A673 (cell line): ENCODE measurements around the gene PDE11A. TPM values are rescaled to one million over a fixed set of nuclear protein-coding genes. Genes with fewer than 3 reads are reported as not detected.

Experiments
- BruUV-seq: library from RNA; stranded (reverse); fragments of 400-500 nt; replicated peaks from 2 replicates; lab custom pipeline; 2021; lab: Mats Ljungman, UMichigan
- CTCF ChIA-PET: fragments of 300-600 bp; sonication (Branson Sonifier 250); formaldehyde crosslinking; loops from one replicate; lab custom pipeline; 2022; ENCODE audit warnings: antibody characterized with exemption; lab: Charles Lee
- POLR2A ChIA-PET: fragments of 300-600 bp; sonication (Branson Sonifier 250); formaldehyde crosslinking; loops from one replicate; lab custom pipeline; 2022; ENCODE audit warnings: antibody characterized with exemption; ENCODE audit not compliant: low non-redundant PET; lab: Charles Lee
- DNase-seq: peaks from one replicate; pipeline ENCODE4 v3.0.0-alpha.2; 2015; ENCODE audit warnings: low spot score
- H3K27ac ChIP-seq: fragments of 200-600 bp; sonication (generic); 2 replicates; pipeline ENCODE4 v1.5.1; 2016; ENCODE audit warnings: mixed run types, low read depth, mild to moderate bottlenecking, mixed read lengths, antibody characterized with exemption, low read length; ENCODE audit not compliant: poor library complexity, severe bottlenecking
- H3K27me3 ChIP-seq: fragments of 200-600 bp; sonication (generic); replicated peaks from 2 replicates; pipeline ENCODE4 v1.6.1; 2017; ENCODE audit warnings: mixed run types, low read depth, mild to moderate bottlenecking, mixed read lengths, antibody characterized with exemption, low read length; ENCODE audit not compliant: insufficient read depth, poor library complexity
- H3K36me3 ChIP-seq: fragments of 200-600 bp; sonication (generic); 2 replicates; pipeline ENCODE4 v1.6.1; 2016; ENCODE audit warnings: mixed run types, mild to moderate bottlenecking, mixed read lengths, antibody characterized with exemption, low read length; ENCODE audit not compliant: insufficient read depth, poor library complexity, severe bottlenecking
- H3K4me1 ChIP-seq: fragments of 200-600 bp; sonication (generic); 2 replicates; pipeline ENCODE4 v1.6.1; 2017; ENCODE audit warnings: mixed run types, mild to moderate bottlenecking, mixed read lengths, antibody characterized with exemption, low read length; ENCODE audit not compliant: insufficient read depth, poor library complexity, severe bottlenecking
- H3K4me3 ChIP-seq: fragments of 200-600 bp; sonication (generic); 2 replicates; pipeline ENCODE4 v1.5.1; 2016; ENCODE audit warnings: low read depth, mixed run types, mild to moderate bottlenecking, mixed read lengths, low read length; ENCODE audit not compliant: poor library complexity, severe bottlenecking
- H3K9me3 ChIP-seq: fragments of 200-600 bp; sonication (generic); 2 replicates; pipeline ENCODE4 v1.6.1; 2016; ENCODE audit warnings: mixed run types, low read depth, mild to moderate bottlenecking, mixed read lengths, antibody characterized with exemption, low read length; ENCODE audit not compliant: poor library complexity, severe bottlenecking
- CTCF ChIP-seq: fragments of 300-800, 200-600 bp; sonication (generic); conservative IDR thresholded peaks from 2 replicates; pipeline ENCODE4 v1.5.1; 2017; ENCODE audit warnings: low read depth, mild to moderate bottlenecking, antibody characterized with exemption, low read length, moderate library complexity, mixed read lengths
- EZH2 ChIP-seq: fragments of 200-600 bp; sonication (generic); IDR thresholded peaks from 2 replicates; pipeline ENCODE4 v1.6.1; 2017; ENCODE audit warnings: borderline replicate concordance, low read depth, mild to moderate bottlenecking, mixed read lengths, antibody characterized with exemption, low read length; ENCODE audit not compliant: poor library complexity, severe bottlenecking
- intact Hi-C: fragments of 100-400 bp; cut with micrococcal nuclease; formaldehyde crosslinking; loops from one replicate; pipeline ENCODE4 v1.10.0; 2022; ENCODE audit not compliant: unreplicated experiment
- total RNA-seq: library from RNA; stranded (reverse); gene quantifications from 2 replicates; pipeline ENCODE4 v1.2.3, GENCODE V29; 2021

The PDE11A gene
- total RNA-seq, 1 experiment from 2014 or later, result not detected

- H3K27me3 ChIP-seq, result no peaks in the 10 kb centered on the region
- no peak for DNase-seq
- peaks cover 11% of the 10 kb centered on the region for H3K4me1 ChIP-seq
- H3K4me3 ChIP-seq, result no peak overlapping the region
- no peak overlapping the region for H3K27ac ChIP-seq
- no peaks in the 10 kb centered on the region for H3K36me3 ChIP-seq
- CTCF ChIA-PET, result no interaction called here
- intact Hi-C loops, result no loop called here
- POLR2A ChIA-PET, result no interaction called here
- no TSS peak for BruUV-seq
- peaks cover 3% of the 10 kb centered on the region for H3K9me3 ChIP-seq
- TF ChIP-seq EZH2, result no peak
- no peak for TF ChIP-seq CTCF
Measured at GRCh38 chr2:177612659-177613058, 459.9 kb downstream of the PDE11A start.

GRCh38 chr2:177611310-177611886 lies 461.2 kb downstream of the PDE11A start:
- no TSS peak for BruUV-seq
- Histone ChIP-seq H3K27ac (no peak overlapping the region), H3K9me3 (peaks cover 3% of the 10 kb centered on the region), H3K4me3 (no peak overlapping the region), H3K36me3 (no peaks in the 10 kb centered on the region), H3K27me3 (no peaks in the 10 kb centered on the region), H3K4me1 (peaks cover 19% of the 10 kb centered on the region)
- ChIA-PET CTCF (no interaction called here), POLR2A (no interaction called here)
- intact Hi-C loops, result no loop called here
- TF ChIP-seq CTCF (no peak), EZH2 (no peak)
- no peak for DNase-seq

GRCh38 chr2:177610813-177611212 lies 461.8 kb downstream of the PDE11A start:
- H3K27me3 ChIP-seq, result no peaks in the 10 kb centered on the region
- H3K27ac ChIP-seq, result no peak overlapping the region
- intact Hi-C loops, result no loop called here
- no peak for TF ChIP-seq CTCF
- TF ChIP-seq EZH2, result no peak
- H3K4me1 ChIP-seq, result peaks cover 25% of the 10 kb centered on the region
- no peak for DNase-seq
- CTCF ChIA-PET, result no interaction called here
- peaks cover 3% of the 10 kb centered on the region for H3K9me3 ChIP-seq
- POLR2A ChIA-PET, result no interaction called here
- H3K4me3 ChIP-seq, result no peak overlapping the region
- H3K36me3 ChIP-seq, result no peaks in the 10 kb centered on the region
- BruUV-seq, result no TSS peak
